ENCODE data around the gene TMIGD1. TPM values are rescaled to one million over a fixed set of nuclear protein-coding genes. Genes with fewer than 3 reads are reported as not detected.

Gene TMIGD1
- total and polyA plus RNA-seq, 10 of the 15 experiments (the other 5 are each of a cell fraction or from before 2014, with no cell fraction given): not detected

- intact Hi-C loops (cut with micrococcal nuclease; ENCODE audit: unreplicated experiment) (no loop called here), in situ Hi-C loops (cut with MboI) (no loop called here)
- ChIA-PET POLR2A (no interaction called here), CTCF (interaction anchor here (1.0 to 3.5 kb wide), 4 partner anchors 13 to 217 kb away, joined by 3 to 28 read pairs (median 8); partner anchors contain the start of gene TMIGD1), RAD21 (ENCODE audit: unreplicated experiment) (interaction anchor here (0.6 kb wide), 1 partner anchor 14 kb away, joined by 4 read pairs; no protein-coding TSS in a partner anchor), SMC1A (ENCODE audit: uncharacterized antibody, unreplicated experiment) (interaction anchor here (1.0 to 2.9 kb wide), 4 partner anchors 8 to 20 kb away, joined by 5 to 10 read pairs (median 8); no protein-coding TSS in a partner anchor)
- WGBS (ENCODE audit: insufficient coverage, insufficient replicate concordance, low lambda C conversion rate, missing lambda C conversion rate): 67% methylated on average over 4 of the region's 4 CpGs
- Histone ChIP-seq H3K36me3 (ENCODE audit: control insufficient read depth in 2 of 2, insufficient read depth in 2 of 2, low read length in 1 of 2) (no peaks in the 10 kb centered on the region), H3K4me2 (ENCODE audit: control insufficient read depth, insufficient read depth) (no peak overlapping the region), H3K4me3 (no peak overlapping the region), H3K9ac (ENCODE audit: control insufficient read depth, insufficient read depth, low read length) (no peak overlapping the region), H4K20me1 (ENCODE audit: control insufficient read depth, insufficient read depth) (no peaks in the 10 kb centered on the region), H3K27me3 (replicated peaks in 1 of 2; ENCODE audit: control insufficient read depth in 2 of 2, insufficient read depth in 2 of 2, low read length in 1 of 2) (no peaks in the 10 kb centered on the region; a peak in 1 of 4 replicates), H3K79me2 (ENCODE audit: control insufficient read depth, insufficient read depth, low read length) (no peaks in the 10 kb centered on the region), H2AFZ (ENCODE audit: control insufficient read depth, low read depth, low read length) (no peak overlapping the region), H3K9me3 (replicated peaks; ENCODE audit: control insufficient read depth, insufficient read depth, low read length) (no peaks in the 10 kb centered on the region), H3K27ac (ENCODE audit: control insufficient read depth, insufficient read depth) (no peak overlapping the region), H3K4me1 (ENCODE audit: control insufficient read depth, insufficient read depth, low read length) (peaks cover 17% of the 10 kb centered on the region)
- ATAC-seq (no peak), DNase-seq (ENCODE audit: low read depth, low spot score) (no peak), FAIRE-seq (no peak)
- BruUV-seq (replicated peaks): no TSS peak
- TF ChIP-seq CHD1 (IDR thresholded peaks at IDR 0.05; ENCODE audit: low read depth, low read length) (no peak), YBX1 (IDR thresholded peaks at IDR 0.05) (no peak), EGR1 (IDR thresholded peaks at IDR 0.05; ENCODE audit: borderline replicate concordance in 1 of 2, low read depth in 2 of 2, low read length in 2 of 2) (no peak), MEF2A (IDR thresholded peaks at IDR 0.05; ENCODE audit: insufficient read depth, low read depth, low read length) (no peak), SMC3 (IDR thresholded peaks at IDR 0.05; ENCODE audit: borderline replicate concordance, low read length) (no peak), EZH2 (IDR thresholded peaks at IDR 0.05; ENCODE audit: borderline replicate concordance, control insufficient read depth, low read depth, low read length) (no peak), SP1 (IDR thresholded peaks at IDR 0.05; ENCODE audit: low read depth, low read length) (no peak), ATF3 (IDR thresholded peaks at IDR 0.05; ENCODE audit: borderline replicate concordance, extremely low read depth, low read depth, low read length) (no peak), ZBED1 (IDR thresholded peaks at IDR 0.05; ENCODE audit: borderline replicate concordance) (no peak), SIN3A (IDR thresholded peaks at IDR 0.05; ENCODE audit: low read depth, low read length) (no peak), SRF (IDR thresholded peaks at IDR 0.05; ENCODE audit: low read depth in 2 of 2, low read length in 2 of 2) (no peak), RUNX3 (IDR thresholded peaks at IDR 0.05; ENCODE audit: low read length) (no peak), MYB (IDR thresholded peaks at IDR 0.05; ENCODE audit: borderline replicate concordance, low read depth, low read length) (no peak), PBX3 (IDR thresholded peaks at IDR 0.05; ENCODE audit: insufficient replicate concordance, low read depth, low read length) (no peak), RFX5 (IDR thresholded peaks at IDR 0.05; ENCODE audit: low read depth, low read length) (no peak), IKZF2 (IDR thresholded peaks at IDR 0.05) (no peak), NR2C2 (IDR thresholded peaks at IDR 0.05; ENCODE audit: borderline replicate concordance, control insufficient read depth, insufficient read length, low read depth) (no peak), POU2F2 (IDR thresholded peaks at IDR 0.05; ENCODE audit: borderline replicate concordance, low read depth, low read length) (no peak), IKZF1 (conservative IDR thresholded peaks at IDR 0.05) (no peak), RCOR1 (conservative IDR thresholded peaks at IDR 0.05; ENCODE audit: low read depth, low read length) (no peak)
Observed at GRCh38 chr17:30321314-30321713, 12.5 kb downstream of the TMIGD1 start.

All from GM12878 (cell line).